Lower leg skin (tissue), 4 donors: ENCODE data around the gene CDK13. TPM values are rescaled to one million over a fixed set of nuclear protein-coding genes. Genes with fewer than 3 reads are reported as not detected.

Experiments
- DNase-seq, 2 donors: peaks; one replicate each; pipeline ENCODE4 v3.0.0-alpha.2; 2019; ENCODE audit warnings: low spot score in 2 of 2
- H3K4me3 ChIP-seq: fragments of 200-600 bp; sonication (generic); 2 replicates; pipeline ENCODE4 v1.5.1; 2017; ENCODE audit warnings: mild to moderate bottlenecking, low read depth; ENCODE audit not compliant: poor library complexity, severe bottlenecking
- POLR2A ChIP-seq, 2 donors: fragments of 450-650 bp; IDR thresholded peaks; one replicate each; pipeline ENCODE4 v1.6.1; 2016 to 2017; ENCODE audit warnings: antibody characterized with exemption in 2 of 2, mild to moderate bottlenecking in 1 of 2, moderate library complexity in 1 of 2
- whole genome bisulfite sequencing, 2 donors: methylation state at CpG; one replicate each; pipeline ENCODE4 v1.1.5; 2018; 5-methylcytosine and 5-hydroxymethylcytosine counted together
- intact Hi-C: fragments of 100-400 bp; cut with DNase I; formaldehyde crosslinking; loops from one replicate; pipeline ENCODE4 v1.15.0; 2023; ENCODE audit warnings: low total_unique reads
- total RNA-seq, 4 donors: library from RNA; depleted of rRNA; stranded (reverse); fragments of >200 nt; gene quantifications; one replicate each; pipeline ENCODE4 v1.1.0, GENCODE V29; 2016
- TF ChIP-seq, protein P1 (sequence below), 3 donors: fragments of 450-650 bp; IDR thresholded peaks; one replicate each; pipeline ENCODE4 v1.5.1; 2016; ENCODE audit warnings: antibody characterized with exemption in 3 of 3, mild to moderate bottlenecking in 3 of 3, moderate library complexity in 2 of 3

The CDK13 gene
- total RNA-seq, 4 donors from 2014 or later, result 51.6 to 92.8 (median 60.3) TPM

GRCh38 chr7:39937366-39938153 lies 12.5 kb upstream of the CDK13 start:
- 61 to 78% methylated on average over 2 of the region's 2 CpGs for WGBS, 2 donors
- DNase-seq, result no peak
- no peak for TF ChIP-seq POLR2A (IDR thresholded peaks at IDR 0.05)
- TF ChIP-seq, protein P1, sequence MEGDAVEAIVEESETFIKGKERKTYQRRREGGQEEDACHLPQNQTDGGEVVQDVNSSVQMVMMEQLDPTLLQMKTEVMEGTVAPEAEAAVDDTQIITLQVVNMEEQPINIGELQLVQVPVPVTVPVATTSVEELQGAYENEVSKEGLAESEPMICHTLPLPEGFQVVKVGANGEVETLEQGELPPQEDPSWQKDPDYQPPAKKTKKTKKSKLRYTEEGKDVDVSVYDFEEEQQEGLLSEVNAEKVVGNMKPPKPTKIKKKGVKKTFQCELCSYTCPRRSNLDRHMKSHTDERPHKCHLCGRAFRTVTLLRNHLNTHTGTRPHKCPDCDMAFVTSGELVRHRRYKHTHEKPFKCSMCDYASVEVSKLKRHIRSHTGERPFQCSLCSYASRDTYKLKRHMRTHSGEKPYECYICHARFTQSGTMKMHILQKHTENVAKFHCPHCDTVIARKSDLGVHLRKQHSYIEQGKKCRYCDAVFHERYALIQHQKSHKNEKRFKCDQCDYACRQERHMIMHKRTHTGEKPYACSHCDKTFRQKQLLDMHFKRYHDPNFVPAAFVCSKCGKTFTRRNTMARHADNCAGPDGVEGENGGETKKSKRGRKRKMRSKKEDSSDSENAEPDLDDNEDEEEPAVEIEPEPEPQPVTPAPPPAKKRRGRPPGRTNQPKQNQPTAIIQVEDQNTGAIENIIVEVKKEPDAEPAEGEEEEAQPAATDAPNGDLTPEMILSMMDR (IDR thresholded peaks at IDR 0.05), result no peak
- intact Hi-C loops, result no loop called here
- no peak overlapping the region for H3K4me3 ChIP-seq

DNA sequence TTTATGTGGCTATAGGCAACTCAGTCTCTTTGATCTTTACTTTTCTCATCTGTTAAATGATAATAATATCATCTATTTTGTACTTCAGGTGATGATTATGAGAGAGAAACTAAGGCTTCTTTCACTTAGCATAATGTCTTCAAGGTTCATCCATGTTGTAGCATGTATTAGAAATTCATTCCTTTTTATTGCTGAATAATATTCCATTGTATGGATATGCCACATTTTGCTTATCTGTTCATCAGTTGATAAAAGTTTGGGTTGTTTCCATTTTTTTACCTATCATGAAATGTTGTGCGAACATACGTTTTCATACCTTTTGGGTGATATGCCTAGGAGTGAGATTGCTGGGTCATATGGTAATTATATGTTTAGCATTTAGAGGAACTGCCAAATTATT lies 7.2 kb upstream of the CDK13 start:
- 98% methylated on average over 2 of the region's 2 CpGs for WGBS, 2 donors
- intact Hi-C loops, result no loop called here
- no peak for TF ChIP-seq POLR2A (IDR thresholded peaks at IDR 0.05)
- DNase-seq, result no peak
- no peak overlapping the region for H3K4me3 ChIP-seq

GRCh38 chr7:39946693-39947092 lies 3.4 kb upstream of the CDK13 start:
- TF ChIP-seq, protein P1 (IDR thresholded peaks at IDR 0.05), result no peak
- TF ChIP-seq POLR2A (IDR thresholded peaks at IDR 0.05), result no peak
- 83 to 85% methylated on average over 9 of the region's 9 CpGs for WGBS, 2 donors
- intact Hi-C loops, result no loop called here
- H3K4me3 ChIP-seq, result no peak overlapping the region
- no peak for DNase-seq

DNA sequence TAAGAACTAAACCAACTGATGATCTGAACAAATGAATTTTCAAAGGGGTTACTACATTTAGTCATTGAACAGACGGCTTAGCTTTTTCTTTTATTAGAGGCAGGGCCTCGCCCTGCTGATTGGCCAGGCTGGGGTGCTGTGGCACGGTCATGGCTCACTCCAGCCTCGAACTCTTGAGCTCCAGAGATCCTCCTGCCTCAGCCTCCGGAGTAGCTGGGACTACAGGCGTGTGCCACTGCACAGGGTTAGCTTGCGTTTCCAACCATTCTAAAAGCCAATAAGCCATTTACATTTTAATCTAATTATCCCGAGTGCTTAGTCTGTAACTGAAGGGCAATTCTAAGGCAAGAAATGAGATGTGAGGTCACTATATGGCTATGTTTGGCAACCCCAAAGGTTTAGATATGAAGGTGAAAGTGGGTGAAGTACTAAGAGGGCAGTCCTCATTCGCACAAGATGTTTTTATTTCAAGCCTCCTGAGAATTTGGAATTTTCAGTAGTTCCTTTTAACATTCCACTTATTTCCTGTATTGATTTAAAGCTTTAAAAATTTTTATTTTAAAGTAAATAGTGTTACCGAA lies 1.6 kb upstream of the CDK13 start:
- H3K4me3 ChIP-seq, result peak overlapping the region; percentile 44
- intact Hi-C loops, result no loop called here
- 32 to 36% methylated on average over 10 of the region's 10 CpGs for WGBS, 2 donors
- TF ChIP-seq POLR2A (IDR thresholded peaks at IDR 0.05), result no peak
- TF ChIP-seq, protein P1 (IDR thresholded peaks at IDR 0.05), result no peak
- no peak for DNase-seq

- TF ChIP-seq, protein P1 (IDR thresholded peaks at IDR 0.05), result no peak
- TF ChIP-seq POLR2A (IDR thresholded peaks at IDR 0.05), result peak in 1 of 2 donors; percentile 92
- intact Hi-C loops, result no loop called here
- peak overlapping the region; percentile 90 for H3K4me3 ChIP-seq
- DNase-seq, result peak; percentile 99
- WGBS, 2 donors, result 0 to 1% methylated on average over 54 to 73 of the region's 74 CpGs
These were observed 814 bp upstream of the CDK13 start for GRCh38 chr7:39948956-39949928.
